Measurements from ENCODE around the gene F12. TPM values are rescaled to one million over a fixed set of nuclear protein-coding genes. Genes with fewer than 3 reads are reported as not detected.

Gene F12
- total and polyA plus RNA-seq, 2 of the 8 experiments (the other 6 are each of a cell fraction or from before 2014, with no cell fraction given), result 6.5 to 7.8 TPM

- no peak for DNase-seq (ENCODE audit: low read depth in 1 of 2, low spot score in 2 of 2)
- H3K23me2 ChIP-seq (ENCODE audit: low read depth, low read length), result peaks cover 7% of the 10 kb centered on the region; the same call in 1 of the 2 replicates
- H3K4me3 ChIP-seq (ENCODE audit: extremely low read depth in 1 of 4, insufficient read depth in 2 of 4, low read depth in 3 of 4, low read length in 4 of 4), result peak overlapping the region in 1 of 4 experiments; percentile 69; a peak in 2 of 8 replicates
- 0 out of 2 replicates have a peak overlapping the region, but pooled peaks have one; percentile 46 for H2BK15ac ChIP-seq (ENCODE audit: low read length)
- H2AK5ac ChIP-seq (ENCODE audit: low read depth, low read length), result no peak overlapping the region
- peak overlapping the region; percentile 70 to 80; a peak in 2 of 4 replicates for H3K4me2 ChIP-seq (ENCODE audit: insufficient read depth in 1 of 2, low read depth in 2 of 2, low read length in 2 of 2)
- H3K27me3 ChIP-seq (replicated peaks in 1 of 4; ENCODE audit: control insufficient read depth in 3 of 4, extremely low read depth in 1 of 4, insufficient read depth in 3 of 4, low read length in 3 of 4), result peaks cover 0 to 5% (median 3%) of the 10 kb centered on the region in 4 experiments; a peak in 4 of 7 replicates
- peaks cover 2 to 21% (median 18%) of the 10 kb centered on the region in 4 experiments for H3K4me1 ChIP-seq (replicated peaks in 1 of 4; ENCODE audit: control insufficient read depth in 3 of 4, insufficient read depth in 4 of 4, low read length in 3 of 4)
- POLR2A ChIA-PET (ENCODE audit: partially characterized antibody), result interaction anchor here (0.9 to 3.1 kb wide), 6 partner anchors 11 to 94 kb away, joined by 3 to 25 read pairs (median 3); partner anchors contain the start of gene LMAN2
- no peak overlapping the region for H4K5ac ChIP-seq (ENCODE audit: insufficient read length, low read depth, low read length)
- CTCF ChIA-PET (ENCODE audit: partially characterized antibody), result interaction anchor here (0.6 to 15.6 kb wide), 9 partner anchors 9 to 1781 kb away, joined by 3 to 251 read pairs (median 7); partner anchors contain the start of genes LMAN2, MXD3 and SLC34A1
- H3K4ac ChIP-seq (replicated peaks; ENCODE audit: insufficient read length, low read depth, low read length), result peak overlapping the region; percentile 65
- H3K9ac ChIP-seq (replicated peaks in 1 of 4; ENCODE audit: extremely low read depth in 1 of 4, low read depth in 3 of 4, low read length in 3 of 4), result no peak overlapping the region; a peak in 1 of 7 replicates
- no peaks in the 10 kb centered on the region for H4K20me1 ChIP-seq (replicated peaks in 1 of 2; ENCODE audit: control insufficient read depth in 1 of 2, insufficient read depth in 2 of 2, low read length in 2 of 2)
- H3K23ac ChIP-seq (ENCODE audit: insufficient read length), result no peak overlapping the region
- no peak overlapping the region; the same call in 1 of the 2 replicates for H4K8ac ChIP-seq (ENCODE audit: extremely low read depth, insufficient read depth, low read length)
- 87% methylated on average over 6 of the region's 6 CpGs; no CpG with 5 or more reads in 1 of the 2 experiments for WGBS, 2 experiments (ENCODE audit: extremely low coverage in 1 of 2, insufficient coverage in 1 of 2, insufficient read length in 1 of 2, insufficient replicate concordance in 2 of 2, low coverage in 1 of 2, low lambda C conversion rate in 2 of 2, missing lambda C conversion rate in 1 of 2)
- no peak overlapping the region for H3K14ac ChIP-seq (ENCODE audit: insufficient read length)
- no peak for FAIRE-seq
- H2BK12ac ChIP-seq (ENCODE audit: low read depth, low read length), result 0 out of 2 replicates have a peak overlapping the region, but pooled peaks have one; percentile 87
- peak overlapping the region; percentile 98 for H4K91ac ChIP-seq (replicated peaks; ENCODE audit: insufficient read length, low read length)
- TF ChIP-seq SP1 (IDR thresholded peaks at IDR 0.05; ENCODE audit: low read depth, low read length), result no peak
- no peak for TF ChIP-seq RAD21 (IDR thresholded peaks at IDR 0.05 in 1 of 2, conservative IDR thresholded peaks at IDR 0.05 in 1 of 2; ENCODE audit: low read depth in 2 of 2, low read length in 2 of 2)
- TF ChIP-seq SIX5 (IDR thresholded peaks at IDR 0.05; ENCODE audit: low read depth, low read length), result no peak
- no peak for TF ChIP-seq RBBP5 (IDR thresholded peaks at IDR 0.05; ENCODE audit: borderline replicate concordance, low read depth, low read length)
- TF ChIP-seq NRF1 (IDR thresholded peaks at IDR 0.05; ENCODE audit: low read depth, low read length), result no peak
- TF ChIP-seq CHD1 (IDR thresholded peaks at IDR 0.05; ENCODE audit: low read depth, low read length), result no peak
- no peak for TF ChIP-seq ZNF274 (IDR thresholded peaks at IDR 0.05; ENCODE audit: borderline replicate concordance, extremely low read depth, low read length)
- TF ChIP-seq SRF (IDR thresholded peaks at IDR 0.05; ENCODE audit: low read depth, low read length), result no peak
- no peak for TF ChIP-seq CHD2 (IDR thresholded peaks at IDR 0.05; ENCODE audit: low read length)
- TF ChIP-seq SP4 (IDR thresholded peaks at IDR 0.05; ENCODE audit: low read length), result no peak
- H3K9me3 ChIP-seq (ENCODE audit: insufficient read depth in 2 of 2, low read depth in 1 of 2, low read length in 1 of 2), result no peaks in the 10 kb centered on the region
- no peak overlapping the region for H3K27ac ChIP-seq (ENCODE audit: low read depth, low read length)
- no peak overlapping the region for H2BK20ac ChIP-seq (ENCODE audit: low read length)
- no peak overlapping the region; the same call in 1 of the 2 replicates for H3K18ac ChIP-seq (ENCODE audit: extremely low read depth, low read length)
- no peak overlapping the region for H2BK5ac ChIP-seq (ENCODE audit: low read depth, low read length)
- H3K56ac ChIP-seq (replicated peaks; ENCODE audit: insufficient read length, low read depth, low read length), result no peak overlapping the region
- no peaks in the 10 kb centered on the region for H3K79me1 ChIP-seq (ENCODE audit: low read depth, low read length)
- no peaks in the 10 kb centered on the region for H3K36me3 ChIP-seq (ENCODE audit: control insufficient read depth in 2 of 4, insufficient read depth in 4 of 4, low read length in 3 of 4)
- H2AFZ ChIP-seq (ENCODE audit: low read length), result no peak overlapping the region
- peak overlapping the region; percentile 47 for H2BK120ac ChIP-seq (replicated peaks; ENCODE audit: low read depth, low read length)
- no peaks in the 10 kb centered on the region for H3K79me2 ChIP-seq (ENCODE audit: control insufficient read depth in 1 of 2, insufficient read depth in 2 of 2, low read length in 2 of 2)
Measured at GRCh38 chr5:177361418-177362291, 47.7 kb downstream of the F12 start.
